Measurements from ENCODE around the gene CCL20.
A peak's percentile ranks its signal among the peaks of the same experiment; 100 is the strongest.
"Not testable (repeated sequence)": the region's sequence is repeated elsewhere in the genome, so short reads cannot be mapped to it uniquely, and the experiment has no call there.

The CCL20 gene

GRCh38 chr2:227813562-227814353 lies at the start of gene CCL20:
Gene CCL20, plus strand, starts transcription at chr2:227813842. Its CDS starts 70 bp downstream, at chr2:227813912.
- DNase-seq = no peak

- DNase-seq = no peak
Measured at GRCh38 chr2:227765788-227766372, 47.8 kb upstream of the CCL20 start.

GRCh38 chr2:227766373-227766883 lies 47.2 kb upstream of the CCL20 start:
- DNase-seq = peak; percentile 38

GRCh38 chr2:227767830-227768229 lies 45.8 kb upstream of the CCL20 start:
- DNase-seq = no peak

GRCh38 chr2:227772197-227772661 lies 41.4 kb upstream of the CCL20 start:
- DNase-seq = no peak

- no peak for DNase-seq
Measured at GRCh38 chr2:227772932-227773331, 40.7 kb upstream of the CCL20 start.

GRCh38 chr2:227774011-227774624 lies 39.5 kb upstream of the CCL20 start:
- no peak for DNase-seq

GRCh38 chr2:227774895-227775842 lies 38.5 kb upstream of the CCL20 start:
- no peak for DNase-seq

- DNase-seq = no peak
Measured at GRCh38 chr2:227780981-227781615, 32.5 kb upstream of the CCL20 start.

GRCh38 chr2:227781841-227782240 lies 31.8 kb upstream of the CCL20 start:
- DNase-seq = no peak

- DNase-seq = no peak
Measured at GRCh38 chr2:227782804-227783203, 30.8 kb upstream of the CCL20 start.

- DNase-seq = no peak
Measured at GRCh38 chr2:227783404-227784138, 30.1 kb upstream of the CCL20 start.

- no peak for DNase-seq
Measured at GRCh38 chr2:227785293-227785692, 28.3 kb upstream of the CCL20 start.

GRCh38 chr2:227788561-227789018 lies 25.1 kb upstream of the CCL20 start:
- no peak for DNase-seq

GRCh38 chr2:227789803-227790202 lies 23.8 kb upstream of the CCL20 start:
- DNase-seq = no peak

GRCh38 chr2:227793148-227793712 lies 20.4 kb upstream of the CCL20 start:
- DNase-seq = no peak

- no peak for DNase-seq
Measured at GRCh38 chr2:227796045-227796711, 17.5 kb upstream of the CCL20 start.

GRCh38 chr2:227796768-227797167 lies 16.9 kb upstream of the CCL20 start:
- not testable (repeated sequence) for DNase-seq

- DNase-seq = no peak
Measured at GRCh38 chr2:227799202-227799601, 14.4 kb upstream of the CCL20 start.

GRCh38 chr2:227802882-227803281 lies 10.8 kb upstream of the CCL20 start:
- DNase-seq = no peak

All from activated CD4-positive, alpha-beta T cell treated with anti-CD3 and anti-CD28 coated beads for 1 hour (primary cell).